Measurements from ENCODE around the gene ZMYND15.
A peak's percentile ranks its signal among the peaks of the same experiment; 100 is the strongest.

ZMYND15 gene

DNA sequence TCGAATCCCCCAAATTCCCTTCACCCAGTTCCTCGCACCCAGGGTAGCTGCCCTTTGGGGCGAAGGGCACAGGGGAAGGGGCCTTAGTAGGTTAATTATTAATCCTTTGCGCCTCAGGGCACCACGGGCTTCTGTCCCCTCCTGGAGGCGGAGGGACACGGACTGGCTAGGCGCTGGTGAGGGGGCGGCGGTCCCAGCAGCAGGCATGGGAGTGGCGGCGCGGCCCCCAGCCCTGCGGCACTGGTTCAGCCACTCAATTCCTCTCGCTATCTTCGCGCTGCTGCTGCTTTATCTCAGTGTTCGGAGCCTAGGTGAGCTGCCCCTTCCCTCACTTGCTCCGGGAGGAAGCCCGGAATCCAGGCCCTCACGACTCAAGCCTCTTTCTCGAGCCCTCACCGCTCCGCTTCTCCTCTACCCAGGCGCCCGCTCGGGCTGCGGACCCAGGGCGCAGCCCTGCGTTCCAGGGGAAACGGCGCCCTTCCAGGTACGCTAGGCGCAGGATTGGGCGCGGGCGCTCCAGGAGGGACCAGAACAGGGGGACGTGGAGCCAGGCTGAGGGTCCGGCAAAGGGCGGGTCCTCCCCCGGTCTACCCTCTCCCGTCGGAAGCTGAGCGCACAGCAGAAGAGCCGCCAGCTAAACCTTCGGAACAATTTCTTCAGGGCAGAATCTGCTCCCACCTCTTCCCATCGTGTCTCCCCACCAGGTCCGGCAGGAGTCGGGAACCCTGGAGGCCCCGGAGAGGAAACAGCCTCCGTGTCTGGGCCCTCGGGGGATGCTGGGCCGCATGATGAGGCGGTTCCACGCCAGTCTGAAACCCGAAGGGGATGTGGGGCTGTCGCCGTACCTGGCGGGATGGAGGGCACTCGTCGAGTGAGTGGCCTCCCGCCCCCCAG is 49.4 kb downstream of the ZMYND15 start, which contains the start of gene GLTPD2:
Gene GLTPD2, plus strand, starts transcription at position 158 of the 894 bp plus-strand sequence. Its CDS starts 48 bp downstream, at position 206.
- Histone ChIP-seq H3K4me1 (ENCODE audit: control insufficient read depth in 2 of 2, insufficient read depth in 1 of 2, low read depth in 1 of 2, low read length in 2 of 2) (peaks cover 4 to 12% of the 10 kb centered on the region in 2 donors), H2BK15ac (ENCODE audit: low read length) (peak within 1 kb of the TSS; percentile 49), H3K27ac (replicated peaks; ENCODE audit: low read length) (peak within 1 kb of the TSS; percentile 75), H4K91ac (ENCODE audit: low read depth, low read length, poor library complexity) (no peak within 1 kb of the TSS), H2BK12ac (ENCODE audit: low read length) (peak within 1 kb of the TSS; percentile 84), H3K4me2 (ENCODE audit: insufficient read depth, low read length, poor library complexity, severe bottlenecking) (peak within 1 kb of the TSS; percentile 98), H3K18ac (ENCODE audit: low read length) (peak within 1 kb of the TSS; percentile 100), H3K36me3 (replicated peaks in 1 of 2; ENCODE audit: control insufficient read depth in 2 of 2, insufficient read depth in 2 of 2, low read length in 2 of 2) (no peaks in the 10 kb centered on the region), H2BK5ac (ENCODE audit: low read length) (peak within 1 kb of the TSS; percentile 75), H4K8ac (ENCODE audit: low read depth, low read length) (no peak within 1 kb of the TSS), H3K14ac (ENCODE audit: low read length) (peak within 1 kb of the TSS; percentile 97), H3K4me3 (ENCODE audit: low read length in 2 of 2) (peak within 1 kb of the TSS; percentile 47 to 90), H3K4ac (ENCODE audit: low read length) (peak within 1 kb of the TSS; percentile 53), H3K23ac (ENCODE audit: low read depth, low read length, poor library complexity) (peak within 1 kb of the TSS; percentile 85), H2BK120ac (ENCODE audit: low read depth, low read length) (no peak within 1 kb of the TSS), H2AK5ac (ENCODE audit: low read depth, low read length) (peak within 1 kb of the TSS; percentile 93), H3K27me3 (ENCODE audit: control insufficient read depth in 3 of 3, insufficient read depth in 3 of 3, low read depth in 1 of 3, low read length in 3 of 3) (peaks cover 0 to 14% (median 4%) of the 10 kb centered on the region in 3 experiments), H2AFZ (ENCODE audit: low read length) (peak within 1 kb of the TSS; percentile 96), H3K9me3 (replicated peaks in 1 of 2; ENCODE audit: control insufficient read depth in 2 of 2, insufficient read depth in 1 of 2, low read depth in 1 of 2, low read length in 2 of 2) (no peaks in the 10 kb centered on the region), H3K79me1 (ENCODE audit: low read depth, low read length) (peaks cover 2% of the 10 kb centered on the region), H3K9ac (ENCODE audit: low read depth, low read length, poor library complexity) (peak within 1 kb of the TSS; percentile 91)
- WGBS, 2 donors (ENCODE audit: extremely low coverage in 2 of 2, insufficient read length in 2 of 2, insufficient replicate concordance in 1 of 2), result no CpG with 5 or more reads among the region's 62 CpGs
- peak; percentile 29 for DNase-seq (ENCODE audit: low spot score)

DNA sequence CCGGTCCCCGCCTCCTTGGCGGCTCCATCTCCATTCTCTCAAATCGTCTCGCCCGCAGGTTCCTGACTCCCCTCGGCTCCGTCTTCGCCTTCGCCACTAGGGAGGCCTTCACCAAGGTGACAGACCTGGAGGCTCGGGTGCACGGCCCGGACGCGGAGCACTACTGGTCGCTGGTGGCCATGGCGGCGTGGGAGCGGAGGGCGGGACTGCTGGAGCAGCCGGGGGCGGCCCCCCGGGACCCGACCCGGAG is 50.0 kb downstream of the ZMYND15 start:
- H3K79me1 ChIP-seq (ENCODE audit: low read depth, low read length), result peaks cover 2% of the 10 kb centered on the region
- no peak overlapping the region for H2BK120ac ChIP-seq (ENCODE audit: low read depth, low read length)
- peak overlapping the region; percentile 47 to 90 for H3K4me3 ChIP-seq (ENCODE audit: low read length in 2 of 2)
- H2BK12ac ChIP-seq (ENCODE audit: low read length), result peak overlapping the region; percentile 84
- no peak for DNase-seq (ENCODE audit: low spot score)
- H3K9ac ChIP-seq (ENCODE audit: low read depth, low read length, poor library complexity), result peak overlapping the region; percentile 91
- peak overlapping the region; percentile 75 for H3K27ac ChIP-seq (replicated peaks; ENCODE audit: low read length)
- H3K18ac ChIP-seq (ENCODE audit: low read length), result peak overlapping the region; percentile 100
- H3K4ac ChIP-seq (ENCODE audit: low read length), result peak overlapping the region; percentile 53
- H2AFZ ChIP-seq (ENCODE audit: low read length), result peak overlapping the region; percentile 96
- no peaks in the 10 kb centered on the region for H3K9me3 ChIP-seq (replicated peaks in 1 of 2; ENCODE audit: control insufficient read depth in 2 of 2, insufficient read depth in 1 of 2, low read depth in 1 of 2, low read length in 2 of 2)
- no peak overlapping the region for H4K91ac ChIP-seq (ENCODE audit: low read depth, low read length, poor library complexity)
- peaks cover 0 to 14% (median 4%) of the 10 kb centered on the region in 3 experiments for H3K27me3 ChIP-seq (ENCODE audit: control insufficient read depth in 3 of 3, insufficient read depth in 3 of 3, low read depth in 1 of 3, low read length in 3 of 3)
- peak overlapping the region; percentile 98 for H3K4me2 ChIP-seq (ENCODE audit: insufficient read depth, low read length, poor library complexity, severe bottlenecking)
- peak overlapping the region; percentile 75 for H2BK5ac ChIP-seq (ENCODE audit: low read length)
- H3K36me3 ChIP-seq (replicated peaks in 1 of 2; ENCODE audit: control insufficient read depth in 2 of 2, insufficient read depth in 2 of 2, low read length in 2 of 2), result no peaks in the 10 kb centered on the region
- peak overlapping the region; percentile 85 for H3K23ac ChIP-seq (ENCODE audit: low read depth, low read length, poor library complexity)
- H2BK15ac ChIP-seq (ENCODE audit: low read length), result peak overlapping the region; percentile 49
- peak overlapping the region; percentile 97 for H3K14ac ChIP-seq (ENCODE audit: low read length)
- H2AK5ac ChIP-seq (ENCODE audit: low read depth, low read length), result peak overlapping the region; percentile 93
- WGBS, 2 donors (ENCODE audit: extremely low coverage in 2 of 2, insufficient read length in 2 of 2, insufficient replicate concordance in 1 of 2), result no CpG with 5 or more reads among the region's 25 CpGs
- no peak overlapping the region for H4K8ac ChIP-seq (ENCODE audit: low read depth, low read length)
- H3K4me1 ChIP-seq (ENCODE audit: control insufficient read depth in 2 of 2, insufficient read depth in 1 of 2, low read depth in 1 of 2, low read length in 2 of 2), result peaks cover 4 to 12% of the 10 kb centered on the region in 2 donors

DNA sequence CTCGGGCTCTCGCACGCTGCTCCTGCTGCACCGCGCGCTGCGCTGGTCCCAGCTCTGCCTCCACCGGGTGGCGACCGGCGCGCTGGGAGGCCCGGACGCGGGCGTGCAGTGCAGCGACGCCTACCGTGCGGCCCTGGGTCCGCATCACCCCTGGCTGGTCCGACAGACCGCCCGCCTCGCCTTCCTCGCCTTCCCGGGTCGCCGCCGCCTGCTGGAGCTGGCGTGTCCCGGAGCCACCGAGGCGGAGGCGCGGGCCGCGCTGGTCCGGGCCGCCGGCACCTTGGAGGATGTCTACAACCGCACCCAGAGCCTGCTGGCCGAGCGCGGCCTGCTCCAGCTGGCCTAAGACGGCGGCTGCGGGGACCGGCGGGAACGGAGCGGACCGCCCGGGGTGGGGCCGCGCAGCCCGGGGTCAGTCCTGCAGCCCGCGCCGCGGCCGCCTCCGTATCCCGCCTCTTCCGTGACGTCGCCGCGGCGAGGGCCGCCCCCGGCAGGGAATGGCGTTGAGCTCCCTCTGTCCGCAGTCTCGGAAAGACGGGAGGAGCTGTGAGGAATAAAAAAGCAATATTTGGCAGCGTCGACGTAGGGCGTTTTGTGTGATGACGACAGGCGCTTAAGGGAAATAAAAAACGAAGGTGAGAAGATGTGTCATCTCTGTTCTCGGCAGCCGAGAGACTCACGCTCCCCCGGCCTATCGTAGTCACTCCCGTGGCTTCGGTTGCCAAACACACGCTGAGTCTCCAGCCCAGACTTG is 50.5 kb downstream of the ZMYND15 start:
- peak overlapping the region; percentile 47 to 90 for H3K4me3 ChIP-seq (ENCODE audit: low read length in 2 of 2)

More for the DNA sequence above, 50.5 kb downstream of the ZMYND15 start:
- Histone ChIP-seq H3K27ac (replicated peaks; ENCODE audit: low read length) (peak overlapping the region; percentile 75), H2BK5ac (ENCODE audit: low read length) (peak overlapping the region; percentile 75), H4K8ac (ENCODE audit: low read depth, low read length) (no peak overlapping the region), H3K14ac (ENCODE audit: low read length) (peak overlapping the region; percentile 97), H2AK5ac (ENCODE audit: low read depth, low read length) (no peak overlapping the region), H3K23ac (ENCODE audit: low read depth, low read length, poor library complexity) (peak overlapping the region; percentile 85), H4K91ac (ENCODE audit: low read depth, low read length, poor library complexity) (no peak overlapping the region), H3K9ac (ENCODE audit: low read depth, low read length, poor library complexity) (peak overlapping the region; percentile 91), H2BK12ac (ENCODE audit: low read length) (no peak overlapping the region), H3K79me1 (ENCODE audit: low read depth, low read length) (peaks cover 2% of the 10 kb centered on the region), H2AFZ (ENCODE audit: low read length) (peak overlapping the region; percentile 96), H3K27me3 (ENCODE audit: control insufficient read depth in 3 of 3, insufficient read depth in 3 of 3, low read depth in 1 of 3, low read length in 3 of 3) (peaks cover 0 to 14% (median 4%) of the 10 kb centered on the region in 3 experiments), H2BK120ac (ENCODE audit: low read depth, low read length) (no peak overlapping the region), H3K4me1 (ENCODE audit: control insufficient read depth in 2 of 2, insufficient read depth in 1 of 2, low read depth in 1 of 2, low read length in 2 of 2) (peaks cover 4 to 12% of the 10 kb centered on the region in 2 donors), H3K36me3 (replicated peaks in 1 of 2; ENCODE audit: control insufficient read depth in 2 of 2, insufficient read depth in 2 of 2, low read length in 2 of 2) (no peaks in the 10 kb centered on the region), H3K4me2 (ENCODE audit: insufficient read depth, low read length, poor library complexity, severe bottlenecking) (peak overlapping the region; percentile 98), H3K4ac (ENCODE audit: low read length) (peak overlapping the region; percentile 53), H3K9me3 (replicated peaks in 1 of 2; ENCODE audit: control insufficient read depth in 2 of 2, insufficient read depth in 1 of 2, low read depth in 1 of 2, low read length in 2 of 2) (no peaks in the 10 kb centered on the region), H3K18ac (ENCODE audit: low read length) (peak overlapping the region; percentile 100), H2BK15ac (ENCODE audit: low read length) (peak overlapping the region; percentile 92)
- WGBS, 2 donors (ENCODE audit: extremely low coverage in 2 of 2, insufficient read length in 2 of 2, insufficient replicate concordance in 1 of 2), result no CpG with 5 or more reads among the region's 91 CpGs
- DNase-seq (ENCODE audit: low spot score), result peak; percentile 83

All from neuronal stem cell (in vitro differentiated cells).